Esophagus squamous epithelium (tissue), 4 donors: ENCODE results near the gene MICAL3.

Source experiments
- POLR2A ChIP-seq, 4 donors: fragments of 450-650 bp; IDR thresholded peaks; one replicate each; pipeline ENCODE4 v1.6.1; 2017; ENCODE audit warnings: antibody characterized with exemption in 4 of 4, mild to moderate bottlenecking in 4 of 4, moderate library complexity in 3 of 4
- TF ChIP-seq, protein P1 (sequence below), 6 experiments: fragments of 450-650 bp in 4 of 6; fragments of 200-600 bp in 2 of 6; sonication (generic) in 2 of 6; IDR thresholded peaks; one replicate each; pipeline ENCODE4 v1.5.1; 2016 to 2019; ENCODE audit warnings: antibody characterized with exemption in 6 of 6, mild to moderate bottlenecking in 4 of 6, moderate library complexity in 4 of 6

DNA sequence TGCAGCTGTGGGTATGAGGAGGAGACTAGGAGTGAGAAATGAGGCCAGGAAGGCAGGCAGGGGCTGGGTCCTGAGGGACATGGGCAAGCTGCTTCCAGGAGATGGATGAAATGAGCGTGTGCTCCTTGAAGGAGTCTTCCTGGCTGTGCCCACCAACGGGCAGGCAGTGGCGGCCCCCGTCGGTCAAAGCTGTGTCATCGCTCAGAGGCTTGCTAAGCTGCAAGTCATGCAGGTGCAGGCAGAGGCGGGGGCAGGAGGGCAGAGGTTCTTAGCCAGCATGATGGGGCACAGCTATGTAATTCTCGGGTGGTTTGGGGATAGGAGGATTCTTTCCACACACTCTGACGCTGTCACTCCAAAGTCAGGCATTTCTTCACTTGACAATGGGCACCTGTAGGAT is 40.9 kb upstream of the MICAL3 start:
- TF ChIP-seq, protein P1, sequence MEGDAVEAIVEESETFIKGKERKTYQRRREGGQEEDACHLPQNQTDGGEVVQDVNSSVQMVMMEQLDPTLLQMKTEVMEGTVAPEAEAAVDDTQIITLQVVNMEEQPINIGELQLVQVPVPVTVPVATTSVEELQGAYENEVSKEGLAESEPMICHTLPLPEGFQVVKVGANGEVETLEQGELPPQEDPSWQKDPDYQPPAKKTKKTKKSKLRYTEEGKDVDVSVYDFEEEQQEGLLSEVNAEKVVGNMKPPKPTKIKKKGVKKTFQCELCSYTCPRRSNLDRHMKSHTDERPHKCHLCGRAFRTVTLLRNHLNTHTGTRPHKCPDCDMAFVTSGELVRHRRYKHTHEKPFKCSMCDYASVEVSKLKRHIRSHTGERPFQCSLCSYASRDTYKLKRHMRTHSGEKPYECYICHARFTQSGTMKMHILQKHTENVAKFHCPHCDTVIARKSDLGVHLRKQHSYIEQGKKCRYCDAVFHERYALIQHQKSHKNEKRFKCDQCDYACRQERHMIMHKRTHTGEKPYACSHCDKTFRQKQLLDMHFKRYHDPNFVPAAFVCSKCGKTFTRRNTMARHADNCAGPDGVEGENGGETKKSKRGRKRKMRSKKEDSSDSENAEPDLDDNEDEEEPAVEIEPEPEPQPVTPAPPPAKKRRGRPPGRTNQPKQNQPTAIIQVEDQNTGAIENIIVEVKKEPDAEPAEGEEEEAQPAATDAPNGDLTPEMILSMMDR (IDR thresholded peaks at IDR 0.05), result no peak
- no peak for TF ChIP-seq POLR2A (IDR thresholded peaks at IDR 0.05)
